Pancreas (tissue), 10 donors: Measurements from ENCODE around the gene GLT6D1. TPM values are rescaled to one million over a fixed set of nuclear protein-coding genes. Genes with fewer than 3 reads are reported as not detected.

Experiments used
- ATAC-seq, 4 donors: fragments of 200-7000 bp; cut with Tn5 transposase; one replicate each; pipeline versions ENCODE4 v1.8.0 to v1.9.1; 2020; ENCODE audit warnings: mild to moderate bottlenecking in 4 of 4, moderate library complexity in 4 of 4
- DNase-seq, 6 donors: peaks; one replicate each; pipeline ENCODE4 v3.0.0-alpha.2; 2020
- FAIRE-seq: peaks from 2 replicates; lab custom pipeline; 2012; peaks lifted over from hg19 to GRCh38; lab: Jason Lieb, UNC
- H3K27ac ChIP-seq, 4 donors: fragments of 200-600 bp; sonication (generic); 1 replicate in 3 of 4; 2 replicates in 1 of 4; pipeline versions ENCODE4 v1.5.0 to v1.8.0; 2020
- H3K27me3 ChIP-seq, 4 donors: fragments of 200-600 bp; one replicate each; pipeline ENCODE4 v1.8.0; 2021
- H3K36me3 ChIP-seq, 3 donors: fragments of 200-600 bp; sonication (generic) in 1 of 3; one replicate each; pipeline versions ENCODE4 v1.5.0 to v1.8.0; 2020 to 2021
- H3K4me1 ChIP-seq, 3 donors: fragments of 200-600 bp; one replicate each; pipeline ENCODE4 v1.8.0; 2021
- H3K4me3 ChIP-seq, 4 donors: fragments of 200-600 bp; sonication (generic) in 2 of 4; one replicate each; pipeline versions ENCODE4 v1.5.0 to v1.8.0; 2020 to 2021
- H3K9me3 ChIP-seq, 4 donors: fragments of 200-600 bp; one replicate each; pipeline ENCODE4 v1.8.0; 2021
- CTCF ChIP-seq, 4 donors: fragments of 200-600 bp; sonication (generic) in 3 of 4; IDR thresholded peaks; one replicate each; pipeline versions ENCODE4 v1.5.0 to v1.8.0; 2021; ENCODE audit warnings: antibody characterized with exemption in 4 of 4
- WGBS, 2 donors: extraction: QIAGEN DNeasy Blood & Tissue Kit; methylation state at CpG; one replicate each; pipeline ENCODE4 v1.1.7; 2013; 5-methylcytosine and 5-hydroxymethylcytosine counted together
- intact Hi-C, 3 donors: fragments of 100-400 bp; cut with DNase I; formaldehyde crosslinking; loops; one replicate each; pipeline versions ENCODE4 v1.11.1 to v1.14.2; 2022
- polyA plus RNA-seq, 2 donors: library from polyadenylated mRNA; stranded (reverse); fragments of 200-250 nt; gene quantifications; one replicate each; pipeline ENCODE4 v1.2.3, GENCODE V29; 2013
- total RNA-seq, 6 donors: library from RNA; stranded (reverse); fragmentation: NEBNext Ultra II Directional in 4 of 6; extraction: Animal tissue kit (Norgen Biotek cat#: 25700) in 4 of 6; gene quantifications; one replicate each; pipeline versions ENCODE4 v1.2.1 to v1.2.4, GENCODE V29; 2021 to 2023
- donor health status: healthy with polysubstance abuse.
- donor health status: DM: no; HTN: no; CAD: no; lungs with moderate emphysema.
- donor health status: DM: no; HTN: no; CAD: no.
- donor health status: control.
- donor health status: control.
- donor health status: Bipolar disorder and iron deficiency.
- donor health status: DM: yes; HTN: yes; CAD: no.
- donor health status: DM: no; HTN: no; CAD: no.
- donor health status: DM: no; HTN: no; CAD: no.
- donor health status: DM: yes; HTN: yes; CAD: no.

Gene GLT6D1
- total and polyA plus RNA-seq, 8 donors: 0.07 TPM; not detected in 7

GRCh38 chr9:135592331-135592590 lies 47.1 kb downstream of the GLT6D1 start:
- ATAC-seq: no peak
- Histone ChIP-seq H3K36me3 (no peaks in the 10 kb centered on the region), H3K9me3 (no peaks in the 10 kb centered on the region), H3K27ac (no peak overlapping the region), H3K4me3 (no peak overlapping the region), H3K4me1 (no peaks in the 10 kb centered on the region), H3K27me3 (no peaks in the 10 kb centered on the region)
- no peak for FAIRE-seq
- WGBS, 2 donors: 44 to 57% methylated on average over 5 of the region's 5 CpGs
- no peak for TF ChIP-seq CTCF (IDR thresholded peaks at IDR 0.05)
- intact Hi-C loops: no loop called here
- no peak for DNase-seq

GRCh38 chr9:135591506-135592330 lies 47.6 kb downstream of the GLT6D1 start:
- H3K4me3 ChIP-seq: no peak overlapping the region
- H3K9me3 ChIP-seq: no peaks in the 10 kb centered on the region
- no peaks in the 10 kb centered on the region for H3K27me3 ChIP-seq
- ATAC-seq: no peak
- no peaks in the 10 kb centered on the region for H3K36me3 ChIP-seq
- no peaks in the 10 kb centered on the region for H3K4me1 ChIP-seq
- TF ChIP-seq CTCF (IDR thresholded peaks at IDR 0.05): no peak
- no peak overlapping the region for H3K27ac ChIP-seq
- no peak for DNase-seq
- 48 to 58% methylated on average over 21 to 22 of the region's 22 CpGs for whole genome bisulfite sequencing, 2 donors
- intact Hi-C loops: no loop called here
- no peak for FAIRE-seq

GRCh38 chr9:135590486-135591079 lies 48.8 kb downstream of the GLT6D1 start:
- 55 to 60% methylated on average over 24 to 25 of the region's 25 CpGs for WGBS, 2 donors
- Histone ChIP-seq H3K4me3 (no peak overlapping the region), H3K27me3 (no peaks in the 10 kb centered on the region), H3K4me1 (no peaks in the 10 kb centered on the region), H3K9me3 (no peaks in the 10 kb centered on the region), H3K36me3 (no peaks in the 10 kb centered on the region), H3K27ac (no peak overlapping the region)
- intact Hi-C loops: no loop called here
- FAIRE-seq: no peak
- no peak for ATAC-seq
- no peak for DNase-seq
- TF ChIP-seq CTCF (IDR thresholded peaks at IDR 0.05): no peak

- DNase-seq (peak in 1 of 6 donors; percentile 52), ATAC-seq (no peak), FAIRE-seq (no peak)
- no peak for TF ChIP-seq CTCF (IDR thresholded peaks at IDR 0.05)
- Histone ChIP-seq H3K27ac (no peak overlapping the region), H3K4me3 (no peak overlapping the region), H3K9me3 (no peaks in the 10 kb centered on the region), H3K36me3 (no peaks in the 10 kb centered on the region), H3K27me3 (no peaks in the 10 kb centered on the region), H3K4me1 (no peaks in the 10 kb centered on the region)
- intact Hi-C loops: no loop called here
- 47 to 60% methylated on average over 15 of the region's 15 CpGs for WGBS, 2 donors
Observed at GRCh38 chr9:135589596-135590485, 49.5 kb downstream of the GLT6D1 start.
